ENCODE results near the gene TANGO6. TPM values are rescaled to one million over a fixed set of nuclear protein-coding genes. Genes with fewer than 3 reads are reported as not detected.
A peak's percentile ranks its signal among the peaks of the same experiment; 100 is the strongest.

Gene TANGO6
- total RNA-seq, 3 donors from 2014 or later: 7.4 to 19.7 (median 8.2) TPM

DNA sequence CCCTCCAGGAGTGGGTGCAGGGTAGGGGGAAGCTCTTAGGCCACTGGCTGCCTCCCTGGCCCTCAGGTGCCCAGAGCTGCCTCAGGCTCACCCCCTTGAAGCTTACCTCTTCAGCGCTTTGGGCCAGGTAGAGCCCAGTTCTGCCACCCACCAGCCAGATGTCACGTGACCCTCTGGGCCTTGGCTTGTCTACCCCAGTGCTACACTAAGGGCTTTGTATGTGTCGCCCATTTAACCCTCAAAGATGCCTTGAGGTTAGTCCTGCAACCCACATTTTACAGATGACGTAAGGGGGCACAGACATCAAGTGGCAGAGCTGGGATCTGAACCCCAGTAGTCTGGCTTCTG is 265.5 kb downstream of the TANGO6 start:
- no peak for TF ChIP-seq CTCF (IDR thresholded peaks at IDR 0.05)
- no peak for ATAC-seq
- Histone ChIP-seq H3K4me1 (ENCODE audit: low read depth) (peaks cover 24% of the 10 kb centered on the region), H3K36me3 (ENCODE audit: low read depth) (no peaks in the 10 kb centered on the region), H3K4me3 (no peak overlapping the region), H3K9me3 (no peaks in the 10 kb centered on the region)
- DNase-seq: no peak
- intact Hi-C loops (cut with DNase I, micrococcal nuclease): no loop called here

- ATAC-seq: no peak
- intact Hi-C loops (cut with DNase I, micrococcal nuclease): loop anchor here in 1 of 2 donors (10.0 kb wide), 1 partner anchor 205 kb away; no protein-coding TSS in a partner anchor
- no peak for TF ChIP-seq CTCF (IDR thresholded peaks at IDR 0.05)
- H3K9me3 ChIP-seq: no peaks in the 10 kb centered on the region
- H3K4me3 ChIP-seq: no peak overlapping the region
- H3K36me3 ChIP-seq (ENCODE audit: low read depth): no peaks in the 10 kb centered on the region
- peaks cover 24% of the 10 kb centered on the region for H3K4me1 ChIP-seq (ENCODE audit: low read depth)
- DNase-seq: peak in 1 of 3 donors; percentile 45
Observed at GRCh38 chr16:69109486-69110270, 266.3 kb downstream of the TANGO6 start.

- ATAC-seq (no peak), DNase-seq (no peak)
- no peak overlapping the region for H3K4me3 ChIP-seq
- no peaks in the 10 kb centered on the region for H3K36me3 ChIP-seq (ENCODE audit: low read depth)
- no peak for TF ChIP-seq CTCF (IDR thresholded peaks at IDR 0.05)
- intact Hi-C loops (cut with DNase I, micrococcal nuclease): loop anchor here in 1 of 2 donors (10.0 kb wide), 1 partner anchor 206 kb away; no protein-coding TSS in a partner anchor
- peaks cover 21% of the 10 kb centered on the region for H3K4me1 ChIP-seq (ENCODE audit: low read depth)
- no peaks in the 10 kb centered on the region for H3K9me3 ChIP-seq
Observed at GRCh38 chr16:69110406-69110805, 267.1 kb downstream of the TANGO6 start.

DNA sequence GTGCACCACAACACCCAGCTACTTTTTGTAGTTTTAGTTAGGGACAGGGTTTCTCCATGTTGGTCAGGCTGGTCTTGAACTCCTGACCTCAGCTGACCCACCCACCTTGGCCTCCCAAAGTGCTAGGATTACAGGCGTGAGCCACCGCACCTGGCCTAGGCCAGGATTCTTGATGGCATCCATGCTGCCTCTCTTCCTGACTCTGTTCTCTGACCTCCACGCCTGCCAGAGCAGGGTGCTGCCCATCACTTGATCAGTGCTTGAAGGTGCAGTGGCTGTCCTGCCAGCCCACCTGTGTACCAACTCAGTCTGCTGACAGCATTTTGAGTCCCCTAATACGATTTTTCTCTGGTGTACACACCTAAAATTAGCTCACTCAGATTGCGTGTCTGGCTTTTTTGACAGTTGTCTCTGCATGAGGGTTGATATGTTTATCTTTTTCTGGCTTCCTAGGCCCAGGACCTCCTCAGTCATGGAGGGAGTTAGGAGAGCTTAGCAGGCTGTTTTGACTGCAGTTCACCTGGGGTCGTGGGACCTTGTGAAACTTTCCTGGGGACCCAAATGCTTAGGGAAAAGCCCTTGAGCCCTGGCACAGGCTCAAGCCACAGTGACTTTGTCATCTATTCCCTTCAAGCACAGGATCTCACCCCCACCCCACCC is 268.0 kb downstream of the TANGO6 start:
- H3K4me3 ChIP-seq: no peak overlapping the region
- ATAC-seq: no peak
- TF ChIP-seq CTCF (IDR thresholded peaks at IDR 0.05): no peak
- H3K36me3 ChIP-seq (ENCODE audit: low read depth): no peaks in the 10 kb centered on the region
- no peaks in the 10 kb centered on the region for H3K9me3 ChIP-seq
- intact Hi-C loops (cut with DNase I, micrococcal nuclease): loop anchor here in 1 of 2 donors (10.0 kb wide), 1 partner anchor 207 kb away; no protein-coding TSS in a partner anchor
- H3K4me1 ChIP-seq (ENCODE audit: low read depth): peaks cover 16% of the 10 kb centered on the region
- DNase-seq: no peak

GRCh38 chr16:69111876-69112230 is 268.5 kb downstream of the TANGO6 start:
- Histone ChIP-seq H3K36me3 (ENCODE audit: low read depth) (no peaks in the 10 kb centered on the region), H3K4me3 (no peak overlapping the region), H3K9me3 (no peaks in the 10 kb centered on the region), H3K4me1 (ENCODE audit: low read depth) (peaks cover 11% of the 10 kb centered on the region)
- ATAC-seq (no peak), DNase-seq (no peak)
- TF ChIP-seq CTCF (IDR thresholded peaks at IDR 0.05): no peak
- intact Hi-C loops (cut with DNase I, micrococcal nuclease): loop anchor here in 1 of 2 donors (10.0 kb wide), 1 partner anchor 207 kb away; no protein-coding TSS in a partner anchor
